GM12801 (cell line): Measurements from ENCODE around the gene SPATA32.

Source experiments
- TF ChIP-seq, protein P1 (sequence below): IDR thresholded peaks from one replicate; pipeline ENCODE4 v1.5.1; 2011; ENCODE audit warnings: control low read depth; ENCODE audit not compliant: insufficient read length; ENCODE audit errors: extremely low read depth

The SPATA32 gene

GRCh38 chr17:45307290-45308015, 45.6 kb upstream of the SPATA32 start:
- TF ChIP-seq, protein P1, sequence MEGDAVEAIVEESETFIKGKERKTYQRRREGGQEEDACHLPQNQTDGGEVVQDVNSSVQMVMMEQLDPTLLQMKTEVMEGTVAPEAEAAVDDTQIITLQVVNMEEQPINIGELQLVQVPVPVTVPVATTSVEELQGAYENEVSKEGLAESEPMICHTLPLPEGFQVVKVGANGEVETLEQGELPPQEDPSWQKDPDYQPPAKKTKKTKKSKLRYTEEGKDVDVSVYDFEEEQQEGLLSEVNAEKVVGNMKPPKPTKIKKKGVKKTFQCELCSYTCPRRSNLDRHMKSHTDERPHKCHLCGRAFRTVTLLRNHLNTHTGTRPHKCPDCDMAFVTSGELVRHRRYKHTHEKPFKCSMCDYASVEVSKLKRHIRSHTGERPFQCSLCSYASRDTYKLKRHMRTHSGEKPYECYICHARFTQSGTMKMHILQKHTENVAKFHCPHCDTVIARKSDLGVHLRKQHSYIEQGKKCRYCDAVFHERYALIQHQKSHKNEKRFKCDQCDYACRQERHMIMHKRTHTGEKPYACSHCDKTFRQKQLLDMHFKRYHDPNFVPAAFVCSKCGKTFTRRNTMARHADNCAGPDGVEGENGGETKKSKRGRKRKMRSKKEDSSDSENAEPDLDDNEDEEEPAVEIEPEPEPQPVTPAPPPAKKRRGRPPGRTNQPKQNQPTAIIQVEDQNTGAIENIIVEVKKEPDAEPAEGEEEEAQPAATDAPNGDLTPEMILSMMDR, result no peak

GRCh38 chr17:45306623-45307022, 44.7 kb upstream of the SPATA32 start:
- TF ChIP-seq, protein P1, result no peak

DNA sequence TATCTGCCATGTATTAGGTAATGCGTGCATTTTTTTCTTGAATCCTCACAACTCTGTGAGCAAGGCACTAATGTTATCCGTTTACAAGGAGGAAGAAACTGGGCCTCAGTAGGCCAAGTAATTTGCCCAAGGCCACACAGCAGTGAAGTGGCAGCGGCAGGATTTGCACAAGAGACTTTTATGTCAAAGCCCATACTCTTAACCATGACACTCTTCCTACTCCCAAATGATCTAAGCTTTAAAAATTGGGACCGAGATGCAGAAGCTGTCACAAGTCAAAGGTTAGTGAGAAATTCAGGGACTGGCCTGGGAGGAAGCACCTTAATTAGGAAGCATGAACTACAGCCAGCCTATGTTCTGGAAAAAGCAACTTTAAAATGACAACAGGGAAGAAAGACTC, 44.2 kb upstream of the SPATA32 start:
- TF ChIP-seq, protein P1, result no peak

DNA sequence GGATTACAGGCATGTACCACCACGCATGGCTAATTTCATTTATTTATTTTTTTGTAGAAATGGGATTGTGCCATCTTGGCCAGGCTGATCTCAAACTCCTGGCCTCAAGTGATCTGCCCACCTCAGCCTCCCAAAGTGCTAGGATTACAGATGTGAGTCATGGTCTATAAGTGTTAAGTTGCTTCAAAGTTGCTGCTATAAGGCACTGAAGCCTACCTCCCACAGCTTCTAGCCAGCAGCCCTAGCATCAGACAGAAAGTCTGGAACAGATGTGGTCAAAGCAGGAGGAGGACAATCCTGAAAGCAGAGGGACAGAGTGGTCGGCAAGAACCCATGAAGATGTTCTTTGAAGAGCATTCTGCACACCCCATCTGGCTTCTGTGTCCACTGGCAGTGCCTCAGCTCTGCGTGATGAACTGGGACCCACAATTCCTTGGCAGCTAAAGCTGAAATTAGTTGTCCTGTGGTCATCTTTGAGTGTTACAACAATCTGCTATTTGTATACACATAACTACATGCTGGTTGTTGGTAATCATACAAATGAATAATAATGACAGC, 43.7 kb upstream of the SPATA32 start:
- TF ChIP-seq, protein P1, result no peak

DNA sequence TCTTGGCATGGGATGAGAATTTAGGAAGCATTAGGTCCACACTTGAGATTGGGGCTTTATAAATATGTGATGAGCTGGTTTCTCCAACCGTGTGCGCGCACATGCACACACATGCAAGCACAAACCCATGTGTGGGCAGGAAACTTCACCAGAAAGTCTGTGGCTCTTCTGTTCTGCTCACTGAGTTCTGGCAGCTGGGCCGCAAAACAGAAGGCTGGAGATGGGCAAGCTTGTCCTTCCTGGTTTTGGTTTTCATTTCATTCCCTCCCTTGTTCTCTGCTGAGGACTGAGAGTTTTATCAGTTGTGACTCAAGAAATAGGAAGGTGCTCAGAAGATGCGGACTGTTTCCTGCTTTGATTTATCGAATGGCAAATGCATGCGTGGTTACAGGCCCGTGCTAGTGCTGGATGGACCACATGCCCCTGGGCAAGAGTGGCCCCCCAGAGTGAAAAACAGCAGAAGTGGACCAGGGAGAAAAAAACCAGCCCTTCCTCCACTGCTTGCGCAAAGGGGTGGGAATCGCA, 40.8 kb upstream of the SPATA32 start:
- TF ChIP-seq, protein P1, result no peak

- TF ChIP-seq, protein P1, result no peak
These were observed 39.8 kb upstream of the SPATA32 start for GRCh38 chr17:45301674-45302073.

DNA sequence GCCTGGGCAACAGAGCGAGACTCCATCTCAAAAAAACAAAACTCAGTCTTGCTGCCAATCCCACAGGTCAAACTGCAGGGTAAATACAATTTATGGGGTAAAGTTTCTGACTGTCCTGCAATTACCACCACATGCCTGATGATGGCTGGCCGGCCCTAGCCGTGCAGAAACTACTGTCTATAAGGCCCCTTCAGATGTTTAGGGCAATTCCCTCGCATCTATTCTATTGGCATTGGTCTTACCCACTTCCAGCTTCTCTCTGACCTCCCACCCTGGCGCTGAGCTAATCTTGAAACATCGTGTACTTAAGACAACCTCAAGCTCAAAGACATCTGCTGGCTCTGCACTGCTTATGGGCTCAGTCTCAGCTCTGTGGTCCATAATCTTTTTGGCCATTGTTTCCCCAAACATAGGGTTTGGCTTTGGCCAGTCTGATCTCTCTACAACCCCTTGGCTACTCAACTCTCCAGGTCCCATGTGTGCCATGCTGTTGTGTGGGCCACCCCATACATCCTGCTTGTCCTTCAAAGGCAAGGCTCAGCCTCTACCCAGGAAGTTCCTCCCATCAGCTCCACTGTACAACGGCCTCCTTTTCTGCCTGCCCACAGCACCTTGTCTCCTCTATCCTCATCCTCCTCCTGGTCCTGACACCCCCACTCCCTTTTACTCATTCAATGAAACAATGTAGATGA, 38.3 kb upstream of the SPATA32 start:
- TF ChIP-seq, protein P1, result no peak
